HL-60 (cell line): Measurements from ENCODE around the gene ARHGEF17.

Experiments used
- CTCF ChIP-seq: IDR thresholded peaks from one replicate; pipeline ENCODE4 v1.5.1; 2011; ENCODE audit warnings: low read length, control low read depth, inconsistent platforms; ENCODE audit not compliant: insufficient read depth
- POLR2AphosphoS5 ChIP-seq: IDR thresholded peaks from 2 replicates; pipeline ENCODE4 v1.6.1; 2012; ENCODE audit warnings: low read depth

GRCh38 chr11:73266646-73267020 lies 41.4 kb upstream of the ARHGEF17 start:
- TF ChIP-seq CTCF, result no peak
- no peak for TF ChIP-seq POLR2AphosphoS5
